A673 (cell line): ENCODE data around the gene BRD7. TPM values are rescaled to one million over a fixed set of nuclear protein-coding genes. Genes with fewer than 3 reads are reported as not detected.
"Not testable (repeated sequence)": the region's sequence is repeated elsewhere in the genome, so short reads cannot be mapped to it uniquely, and the experiment has no call there.

ENCODE experiments used
- BruUV-seq: library from RNA; stranded (reverse); fragments of 400-500 nt; replicated peaks from 2 replicates; lab custom pipeline; 2021; lab: Mats Ljungman, UMichigan
- CTCF ChIA-PET: fragments of 300-600 bp; sonication (Branson Sonifier 250); formaldehyde crosslinking; loops from one replicate; lab custom pipeline; 2022; ENCODE audit warnings: antibody characterized with exemption; lab: Charles Lee
- POLR2A ChIA-PET: fragments of 300-600 bp; sonication (Branson Sonifier 250); formaldehyde crosslinking; loops from one replicate; lab custom pipeline; 2022; ENCODE audit warnings: antibody characterized with exemption; ENCODE audit not compliant: low non-redundant PET; lab: Charles Lee
- DNase-seq: peaks from one replicate; pipeline ENCODE4 v3.0.0-alpha.2; 2015; ENCODE audit warnings: low spot score
- H3K27ac ChIP-seq: fragments of 200-600 bp; sonication (generic); 2 replicates; pipeline ENCODE4 v1.5.1; 2016; ENCODE audit warnings: mixed run types, low read depth, mild to moderate bottlenecking, mixed read lengths, antibody characterized with exemption, low read length; ENCODE audit not compliant: poor library complexity, severe bottlenecking
- H3K27me3 ChIP-seq: fragments of 200-600 bp; sonication (generic); replicated peaks from 2 replicates; pipeline ENCODE4 v1.6.1; 2017; ENCODE audit warnings: mixed run types, low read depth, mild to moderate bottlenecking, mixed read lengths, antibody characterized with exemption, low read length; ENCODE audit not compliant: insufficient read depth, poor library complexity
- H3K36me3 ChIP-seq: fragments of 200-600 bp; sonication (generic); 2 replicates; pipeline ENCODE4 v1.6.1; 2016; ENCODE audit warnings: mixed run types, mild to moderate bottlenecking, mixed read lengths, antibody characterized with exemption, low read length; ENCODE audit not compliant: insufficient read depth, poor library complexity, severe bottlenecking
- H3K4me1 ChIP-seq: fragments of 200-600 bp; sonication (generic); 2 replicates; pipeline ENCODE4 v1.6.1; 2017; ENCODE audit warnings: mixed run types, mild to moderate bottlenecking, mixed read lengths, antibody characterized with exemption, low read length; ENCODE audit not compliant: insufficient read depth, poor library complexity, severe bottlenecking
- H3K4me3 ChIP-seq: fragments of 200-600 bp; sonication (generic); 2 replicates; pipeline ENCODE4 v1.5.1; 2016; ENCODE audit warnings: low read depth, mixed run types, mild to moderate bottlenecking, mixed read lengths, low read length; ENCODE audit not compliant: poor library complexity, severe bottlenecking
- H3K9me3 ChIP-seq: fragments of 200-600 bp; sonication (generic); 2 replicates; pipeline ENCODE4 v1.6.1; 2016; ENCODE audit warnings: mixed run types, low read depth, mild to moderate bottlenecking, mixed read lengths, antibody characterized with exemption, low read length; ENCODE audit not compliant: poor library complexity, severe bottlenecking
- EZH2 ChIP-seq: fragments of 200-600 bp; sonication (generic); IDR thresholded peaks from 2 replicates; pipeline ENCODE4 v1.6.1; 2017; ENCODE audit warnings: borderline replicate concordance, low read depth, mild to moderate bottlenecking, mixed read lengths, antibody characterized with exemption, low read length; ENCODE audit not compliant: poor library complexity, severe bottlenecking
- intact Hi-C: fragments of 100-400 bp; cut with micrococcal nuclease; formaldehyde crosslinking; loops from one replicate; pipeline ENCODE4 v1.10.0; 2022; ENCODE audit not compliant: unreplicated experiment
- total RNA-seq: library from RNA; stranded (reverse); gene quantifications from 2 replicates; pipeline ENCODE4 v1.2.3, GENCODE V29; 2021
- TF ChIP-seq, protein P1 (sequence below): fragments of 300-800, 200-600 bp; sonication (generic); conservative IDR thresholded peaks from 2 replicates; pipeline ENCODE4 v1.5.1; 2017; ENCODE audit warnings: low read depth, mild to moderate bottlenecking, antibody characterized with exemption, low read length, moderate library complexity, mixed read lengths

Gene BRD7
- total RNA-seq, 1 experiment from 2014 or later: 93.0 TPM

DNA sequence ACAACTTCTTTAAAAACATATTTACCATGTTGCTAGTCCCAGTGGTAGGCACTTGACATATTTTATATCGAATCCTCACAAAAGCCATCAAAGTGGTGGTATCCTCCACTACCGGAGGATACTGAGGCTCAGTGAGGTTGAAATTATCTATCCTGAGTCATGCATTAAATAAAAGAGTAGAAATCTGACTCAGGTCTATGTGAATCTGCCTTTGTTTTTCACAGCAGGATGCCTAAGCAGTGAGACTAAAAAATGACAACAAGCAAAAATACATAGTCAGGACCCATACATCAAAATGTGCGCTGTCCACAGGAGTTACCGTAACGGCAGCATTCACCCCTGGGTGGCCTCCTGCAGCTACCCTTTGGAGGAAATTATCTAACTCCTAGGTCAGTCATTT, 17.7 kb downstream of the BRD7 start:
- Histone ChIP-seq H3K4me3 (no peak overlapping the region), H3K27me3 (no peaks in the 10 kb centered on the region), H3K36me3 (peaks cover 55% of the 10 kb centered on the region), H3K27ac (no peak overlapping the region), H3K4me1 (no peaks in the 10 kb centered on the region), H3K9me3 (no peaks in the 10 kb centered on the region)
- ChIA-PET CTCF (no interaction called here), POLR2A (interaction anchor here (0.5 kb wide), 1 partner anchor 45 kb away, joined by 3 read pairs; no protein-coding TSS in a partner anchor)
- no TSS peak for BruUV-seq
- TF ChIP-seq, protein P1, sequence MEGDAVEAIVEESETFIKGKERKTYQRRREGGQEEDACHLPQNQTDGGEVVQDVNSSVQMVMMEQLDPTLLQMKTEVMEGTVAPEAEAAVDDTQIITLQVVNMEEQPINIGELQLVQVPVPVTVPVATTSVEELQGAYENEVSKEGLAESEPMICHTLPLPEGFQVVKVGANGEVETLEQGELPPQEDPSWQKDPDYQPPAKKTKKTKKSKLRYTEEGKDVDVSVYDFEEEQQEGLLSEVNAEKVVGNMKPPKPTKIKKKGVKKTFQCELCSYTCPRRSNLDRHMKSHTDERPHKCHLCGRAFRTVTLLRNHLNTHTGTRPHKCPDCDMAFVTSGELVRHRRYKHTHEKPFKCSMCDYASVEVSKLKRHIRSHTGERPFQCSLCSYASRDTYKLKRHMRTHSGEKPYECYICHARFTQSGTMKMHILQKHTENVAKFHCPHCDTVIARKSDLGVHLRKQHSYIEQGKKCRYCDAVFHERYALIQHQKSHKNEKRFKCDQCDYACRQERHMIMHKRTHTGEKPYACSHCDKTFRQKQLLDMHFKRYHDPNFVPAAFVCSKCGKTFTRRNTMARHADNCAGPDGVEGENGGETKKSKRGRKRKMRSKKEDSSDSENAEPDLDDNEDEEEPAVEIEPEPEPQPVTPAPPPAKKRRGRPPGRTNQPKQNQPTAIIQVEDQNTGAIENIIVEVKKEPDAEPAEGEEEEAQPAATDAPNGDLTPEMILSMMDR: no peak
- no peak for TF ChIP-seq EZH2
- DNase-seq: peak; percentile 26
- intact Hi-C loops: loop anchor here (5.0 to 10.0 kb wide), 2 partner anchors 139 to 326 kb away; partner anchors contain the start of gene CNEP1R1

DNA sequence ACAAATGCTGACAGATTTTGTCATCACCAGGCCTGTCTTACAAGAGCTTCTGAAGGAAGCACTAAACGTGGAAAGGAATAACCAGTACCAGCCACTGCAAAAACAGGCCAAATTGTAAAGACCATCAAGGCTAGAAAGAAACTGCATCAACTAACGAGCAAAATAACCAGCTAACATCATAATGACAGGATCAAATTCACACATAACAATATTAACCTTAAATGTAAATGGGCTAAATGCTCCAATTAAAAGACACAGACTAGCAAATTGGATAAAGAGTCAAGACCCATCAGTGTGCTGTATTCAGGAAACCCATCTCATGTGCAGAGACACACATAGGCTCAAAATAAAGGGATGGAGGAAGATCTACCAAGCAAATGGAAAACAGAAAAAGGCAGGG, 23.6 kb downstream of the BRD7 start:
- intact Hi-C loops, H3K4me3 ChIP-seq, BruUV-seq, H3K27me3 ChIP-seq, H3K4me1 ChIP-seq, H3K9me3 ChIP-seq, H3K27ac ChIP-seq, CTCF ChIA-PET, DNase-seq, POLR2A ChIA-PET: not testable (repeated sequence)
- H3K36me3 ChIP-seq: peaks cover 34% of the 10 kb centered on the region

DNA sequence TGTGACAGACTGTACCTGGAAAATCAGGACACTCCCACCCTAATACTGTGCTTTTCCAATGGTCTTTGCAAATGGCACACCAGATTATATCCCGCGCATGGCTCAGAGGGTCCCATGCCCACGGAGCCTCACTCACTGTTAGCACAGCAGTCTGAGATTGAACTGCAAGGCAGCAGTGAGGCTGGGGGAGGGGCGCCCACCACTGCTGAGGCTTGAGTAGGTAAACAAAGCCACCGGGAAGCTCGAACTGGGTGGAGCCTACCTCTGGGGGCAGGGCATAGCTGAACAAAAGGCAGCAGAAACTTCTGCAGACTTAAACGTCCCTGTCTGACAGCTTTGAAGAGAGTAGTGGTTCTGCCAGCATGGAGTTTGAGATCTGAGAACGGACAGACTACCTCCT, 25.2 kb downstream of the BRD7 start:
- BruUV-seq, CTCF ChIA-PET, H3K9me3 ChIP-seq, DNase-seq, H3K27ac ChIP-seq, H3K4me3 ChIP-seq, H3K27me3 ChIP-seq, intact Hi-C loops, H3K4me1 ChIP-seq, POLR2A ChIA-PET: not testable (repeated sequence)
- H3K36me3 ChIP-seq: peaks cover 34% of the 10 kb centered on the region

DNA sequence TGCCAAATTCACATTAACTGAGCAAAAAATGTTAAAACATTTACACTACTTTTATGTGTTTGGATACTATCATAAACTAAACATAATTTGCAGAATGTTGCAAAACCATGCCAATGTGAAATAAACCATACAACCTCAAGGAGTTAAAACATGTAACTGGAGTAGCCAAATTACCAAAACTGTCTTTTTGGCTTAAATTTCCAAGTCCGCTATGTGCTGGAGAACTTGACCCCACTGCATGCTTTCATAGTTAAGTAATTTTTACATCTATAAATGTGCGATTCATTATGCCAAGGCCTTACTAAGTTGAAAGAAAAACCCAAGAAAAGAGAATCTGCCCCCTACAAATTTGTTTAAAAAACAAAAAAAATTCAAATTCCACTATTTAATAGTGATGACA, 28.2 kb downstream of the BRD7 start:
- Histone ChIP-seq H3K36me3 (peaks cover 35% of the 10 kb centered on the region), H3K27ac (no peak overlapping the region), H3K27me3 (no peaks in the 10 kb centered on the region), H3K9me3 (no peaks in the 10 kb centered on the region), H3K4me1 (no peaks in the 10 kb centered on the region), H3K4me3 (no peak overlapping the region)
- DNase-seq: no peak
- BruUV-seq: no TSS peak
- no peak for TF ChIP-seq EZH2
- TF ChIP-seq, protein P1: no peak
- CTCF ChIA-PET: no interaction called here
- POLR2A ChIA-PET: no interaction called here
- intact Hi-C loops: no loop called here
